IPS DF 4.7 (cell line): Measurements from ENCODE around the gene TMEM255A.
"Not testable (repeated sequence)": the region's sequence is repeated elsewhere in the genome, so short reads cannot be mapped to it uniquely, and the experiment has no call there.

Experiments
- DNase-seq: peaks from one replicate; pipeline ENCODE4 v3.0.0-alpha.2; 2013; ENCODE audit warnings: low spot score; ENCODE audit errors: extremely low read depth

The TMEM255A gene

DNA sequence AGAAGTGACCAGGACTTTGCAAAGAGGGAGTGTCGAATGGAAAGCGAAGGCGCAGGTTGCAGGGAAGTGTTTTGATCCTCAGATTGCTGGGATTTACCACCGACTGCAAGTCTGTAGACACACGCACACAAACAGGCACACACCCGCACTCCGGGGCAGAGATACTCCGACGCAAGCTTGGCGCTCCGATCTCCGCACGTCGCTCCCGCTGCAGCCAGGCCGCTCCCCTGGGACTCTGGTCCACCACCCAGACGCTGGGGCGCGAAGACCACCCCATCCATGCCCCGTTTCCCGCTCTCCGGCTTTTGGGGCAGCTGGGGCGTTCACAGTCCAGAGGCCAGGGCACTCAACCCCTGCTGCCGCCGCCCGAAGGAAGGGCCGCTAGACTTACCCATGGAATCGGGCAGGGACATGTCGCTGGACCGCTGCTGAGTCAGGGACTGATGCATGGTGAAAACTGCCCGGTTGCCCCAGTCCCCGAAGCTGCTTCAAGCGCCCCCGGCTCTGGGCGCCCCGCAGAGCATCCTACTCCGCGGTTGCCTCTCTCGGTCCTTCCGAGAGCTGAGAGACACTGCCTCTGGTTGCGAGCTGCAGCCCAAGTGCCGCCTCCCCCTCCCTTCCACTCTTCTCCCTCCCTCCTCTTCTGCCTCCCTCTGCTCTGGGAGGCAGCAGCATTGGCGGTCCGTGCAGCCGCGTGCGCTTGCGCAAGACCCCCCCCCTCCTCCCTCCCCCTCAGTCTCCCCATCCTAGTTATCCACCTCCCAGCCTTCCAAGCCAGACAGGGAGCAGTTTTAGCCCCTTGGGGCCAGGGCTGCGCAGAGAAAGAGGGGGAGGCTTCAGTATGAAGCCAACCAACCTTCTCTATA, at the start of gene TMEM255A:
Gene TMEM255A (minus strand): TSS at position 601 of the 866 bp plus-strand sequence. CDS start 152 bp downstream, at position 449.
- no peak for DNase-seq

DNA sequence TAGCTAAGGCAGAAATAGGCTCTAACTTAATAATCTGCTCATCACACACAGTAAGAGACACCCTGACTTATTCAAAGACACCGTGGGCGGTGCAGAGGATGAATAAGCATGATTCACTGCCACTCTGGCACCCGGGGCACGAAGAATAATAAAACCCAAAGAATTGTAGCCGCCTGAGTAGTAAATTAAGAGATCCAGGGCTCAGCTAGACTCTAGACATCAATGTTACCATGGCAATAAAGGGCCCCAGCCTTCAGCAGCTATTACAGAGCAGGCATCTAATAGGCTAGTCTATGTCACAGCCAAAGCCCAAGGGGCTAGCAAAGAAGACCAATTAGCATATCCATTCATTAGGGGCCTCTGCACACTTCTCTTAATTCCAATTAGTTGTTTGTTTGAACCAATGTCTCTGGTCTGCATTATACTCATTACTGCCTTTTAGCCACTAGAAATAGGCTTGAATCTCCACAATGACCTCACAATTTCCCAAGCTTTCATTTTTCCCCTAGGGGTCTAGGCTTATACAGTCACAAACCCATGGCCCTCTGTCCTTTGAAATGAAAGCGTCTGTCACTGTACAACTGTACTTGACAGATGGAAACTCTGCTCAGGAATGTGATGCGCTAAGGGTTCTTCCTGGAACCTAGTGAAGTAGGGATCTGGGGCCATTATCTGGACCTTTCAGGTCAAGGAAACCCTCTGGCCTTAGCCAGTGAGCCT, 47.6 kb upstream of the TMEM255A start:
- DNase-seq, result no peak

DNA sequence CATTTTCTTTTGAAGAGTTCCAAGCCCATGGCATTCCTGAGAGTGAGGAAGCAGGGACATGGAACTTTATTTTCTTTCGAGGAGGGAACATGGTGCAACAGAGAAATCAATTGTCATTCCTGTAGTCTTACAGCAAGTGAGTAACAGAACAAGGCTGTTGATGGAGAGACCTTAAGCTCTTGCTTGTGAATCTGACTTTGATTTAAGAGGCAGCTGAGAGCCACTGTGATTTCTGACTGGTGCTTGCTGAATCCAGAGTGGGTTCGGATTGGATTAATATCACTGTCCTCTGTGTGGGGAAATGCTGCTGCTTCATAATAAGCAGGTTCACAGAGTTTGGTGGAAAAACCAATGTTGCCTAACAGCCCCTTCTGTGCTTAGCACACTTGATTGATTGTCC, 45.9 kb upstream of the TMEM255A start:
- DNase-seq, result no peak

DNA sequence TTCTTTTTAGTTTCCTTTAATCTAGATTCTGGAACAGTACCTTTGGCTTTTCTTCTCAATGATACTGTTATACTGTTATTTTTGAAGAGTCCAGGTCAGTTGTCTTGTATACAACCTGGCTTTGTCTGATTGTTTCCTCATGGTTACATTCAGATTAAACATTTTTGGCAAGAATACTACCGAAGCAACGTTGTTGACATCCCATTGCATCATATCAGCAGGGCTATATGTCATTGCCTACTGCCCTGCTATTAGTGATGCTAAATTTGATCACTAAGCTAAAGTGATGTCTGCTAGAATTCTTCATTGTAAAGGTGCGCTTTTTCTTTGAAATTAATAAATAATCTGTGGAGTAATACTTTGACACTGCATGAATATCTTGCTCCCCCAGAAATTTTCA, 44.8 kb upstream of the TMEM255A start:
- no peak for DNase-seq

DNA sequence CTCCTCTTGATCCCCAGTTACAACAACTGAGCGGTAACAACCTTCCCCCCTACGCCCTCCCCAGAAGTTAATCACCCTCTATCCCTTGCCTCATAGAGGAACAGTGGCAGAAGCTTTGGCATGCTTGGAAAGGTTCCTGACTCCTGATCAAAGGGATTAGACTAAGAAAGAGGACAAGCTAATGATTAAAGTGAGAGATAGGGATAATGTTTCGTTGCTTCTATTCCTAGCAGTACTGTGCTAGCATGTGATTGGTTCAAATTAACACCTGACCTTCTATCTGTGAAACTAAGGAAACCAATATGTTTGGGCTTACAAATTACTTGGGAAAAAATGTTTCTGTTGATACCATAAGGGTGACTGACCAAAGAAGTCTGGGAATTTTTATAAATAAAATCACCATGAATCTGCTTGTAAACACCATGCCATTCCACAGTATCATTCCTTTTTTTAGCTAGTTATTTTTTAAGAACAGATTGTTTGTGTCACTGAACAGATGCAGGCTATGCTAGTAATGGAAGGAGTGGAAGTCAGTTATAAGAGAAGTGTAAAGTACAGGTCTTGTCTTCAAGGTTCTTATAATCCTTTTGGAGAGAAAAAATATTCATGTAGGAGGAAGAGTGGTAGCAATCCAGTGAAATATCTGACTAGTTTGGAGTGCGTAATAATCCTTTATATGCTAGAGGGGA, 39.3 kb upstream of the TMEM255A start:
- DNase-seq, result no peak

DNA sequence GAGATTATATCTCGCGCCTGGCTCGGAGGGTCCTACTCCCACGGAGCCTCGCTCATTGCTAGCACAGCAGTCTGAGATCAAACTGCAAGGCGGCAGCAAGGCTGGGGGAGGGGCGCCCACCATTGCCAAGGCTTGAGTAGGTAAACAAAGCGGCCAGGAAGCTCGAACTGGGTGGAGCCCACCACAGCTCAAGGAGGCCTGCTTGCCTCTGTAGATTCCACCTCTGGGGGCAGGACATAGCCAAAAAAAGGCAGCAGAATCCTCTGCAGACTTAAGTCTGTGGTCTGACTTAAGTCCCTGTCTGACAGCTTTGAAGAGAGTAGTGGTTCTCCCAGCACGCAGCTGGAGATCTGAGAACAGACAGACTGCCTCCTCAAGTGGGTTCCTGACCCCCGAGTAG, 33.3 kb upstream of the TMEM255A start:
- not testable (repeated sequence) for DNase-seq

DNA sequence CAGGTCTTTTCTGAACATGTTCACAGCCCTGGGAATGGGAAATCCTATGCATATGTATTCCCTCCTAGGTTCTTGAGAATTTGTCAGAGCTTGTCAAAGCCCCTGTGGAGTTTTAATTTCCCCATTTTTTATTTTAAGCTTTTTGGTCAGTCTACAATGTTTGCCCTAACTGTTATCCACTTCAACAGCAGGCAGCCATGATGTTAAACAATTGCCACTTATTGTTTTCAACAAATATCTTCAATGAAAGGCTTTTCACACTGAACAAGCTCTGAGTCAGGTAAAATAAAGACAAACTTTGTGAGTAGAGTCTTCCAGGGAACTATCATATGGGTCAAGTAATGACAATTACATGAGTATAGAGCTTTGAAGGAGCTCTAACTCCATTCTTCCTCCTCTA, 25.6 kb upstream of the TMEM255A start:
- no peak for DNase-seq

DNA sequence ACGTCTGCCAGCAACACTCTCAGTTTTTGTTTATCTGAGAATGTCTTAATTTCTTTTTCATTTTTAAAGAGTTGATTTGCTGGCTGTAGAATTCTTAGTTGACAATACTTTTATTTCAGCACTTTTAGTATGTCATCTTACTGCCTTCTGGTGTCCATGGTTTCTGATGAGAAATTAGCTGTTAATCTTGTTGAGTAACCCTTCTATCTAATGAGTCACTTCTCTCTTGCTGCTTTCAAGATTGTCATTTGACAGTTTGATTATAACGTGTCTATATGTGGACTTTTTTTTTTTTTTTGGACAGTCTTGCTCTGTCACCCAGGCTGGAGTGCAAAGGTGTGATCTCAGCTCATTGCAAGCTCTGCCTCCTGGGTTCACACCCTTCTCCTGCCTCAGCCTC, 24.0 kb upstream of the TMEM255A start:
- DNase-seq, result no peak

DNA sequence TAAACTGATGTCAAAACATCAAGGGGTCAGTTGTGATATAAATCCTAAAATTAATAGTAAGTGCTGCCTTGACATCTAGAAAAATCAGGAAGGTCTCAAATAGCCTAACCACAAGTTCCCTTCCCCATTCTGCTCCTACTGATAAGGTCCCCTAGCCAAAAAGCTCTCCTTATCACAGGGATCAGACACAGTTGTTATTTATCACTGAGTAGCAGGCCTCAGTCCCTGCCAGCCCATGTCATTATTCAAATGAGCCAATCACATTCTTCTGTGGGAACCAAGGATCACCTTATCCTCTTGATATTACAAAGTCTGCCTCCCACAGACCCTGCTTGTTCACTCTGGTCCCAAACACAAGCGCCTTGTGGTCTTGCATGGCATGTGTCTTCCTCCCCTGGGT, 23.3 kb upstream of the TMEM255A start:
- DNase-seq, result no peak

DNA sequence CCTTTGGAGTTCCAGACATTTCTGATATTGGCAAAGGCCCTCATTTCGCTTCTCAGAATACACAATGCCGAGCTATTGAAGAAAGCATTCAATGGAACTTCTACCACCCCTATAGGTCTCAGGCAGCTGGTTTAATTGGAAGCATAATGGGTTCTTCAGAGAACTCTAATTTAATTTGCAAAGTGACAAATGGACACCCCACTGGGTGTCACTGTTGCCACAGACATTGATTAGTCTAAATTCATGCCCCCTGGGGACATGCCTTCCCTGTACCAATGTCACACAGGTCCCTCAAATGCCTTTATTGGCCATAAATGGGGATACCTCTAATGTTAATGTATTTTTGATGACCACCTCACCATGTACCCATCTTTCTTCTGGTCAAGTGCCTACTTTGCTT, 22.9 kb upstream of the TMEM255A start:
- no peak for DNase-seq

DNA sequence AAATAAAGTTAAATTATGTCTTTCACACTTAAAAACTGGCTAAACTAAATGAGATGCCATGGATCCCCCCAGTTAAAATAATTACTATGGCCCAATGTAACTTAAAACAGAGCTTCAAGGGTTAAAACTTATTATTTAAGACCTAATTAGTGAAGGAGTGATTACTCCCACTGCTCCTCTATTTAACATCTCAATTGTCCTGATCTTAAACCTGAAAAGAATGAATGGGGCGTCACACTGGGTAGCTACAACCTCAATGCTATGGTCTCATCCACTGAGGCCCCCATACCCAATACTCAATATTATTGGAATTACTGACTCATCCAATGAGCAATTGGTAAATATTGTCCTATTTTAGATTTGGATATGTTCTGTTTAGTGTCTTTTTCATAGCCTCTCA, 21.1 kb upstream of the TMEM255A start:
- no peak for DNase-seq

DNA sequence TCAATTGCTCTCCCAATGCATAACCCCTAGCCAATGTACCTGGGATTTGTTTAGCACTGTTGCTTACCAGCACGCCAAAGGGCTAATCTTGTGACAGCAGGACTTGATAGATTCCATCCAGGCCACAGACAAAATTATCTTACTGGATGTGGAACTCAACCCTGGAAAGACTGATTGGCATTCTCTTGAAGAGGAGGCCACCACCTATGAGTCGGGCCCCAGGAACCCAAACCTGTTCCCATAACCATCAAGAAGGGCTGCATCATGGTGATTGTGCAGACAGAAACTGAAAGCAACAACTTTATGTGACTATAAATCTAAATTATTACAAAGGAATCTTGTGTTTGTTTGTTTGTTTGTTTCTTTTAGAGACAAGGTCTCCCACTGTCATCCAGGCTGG, 19.9 kb upstream of the TMEM255A start:
- DNase-seq, result no peak

DNA sequence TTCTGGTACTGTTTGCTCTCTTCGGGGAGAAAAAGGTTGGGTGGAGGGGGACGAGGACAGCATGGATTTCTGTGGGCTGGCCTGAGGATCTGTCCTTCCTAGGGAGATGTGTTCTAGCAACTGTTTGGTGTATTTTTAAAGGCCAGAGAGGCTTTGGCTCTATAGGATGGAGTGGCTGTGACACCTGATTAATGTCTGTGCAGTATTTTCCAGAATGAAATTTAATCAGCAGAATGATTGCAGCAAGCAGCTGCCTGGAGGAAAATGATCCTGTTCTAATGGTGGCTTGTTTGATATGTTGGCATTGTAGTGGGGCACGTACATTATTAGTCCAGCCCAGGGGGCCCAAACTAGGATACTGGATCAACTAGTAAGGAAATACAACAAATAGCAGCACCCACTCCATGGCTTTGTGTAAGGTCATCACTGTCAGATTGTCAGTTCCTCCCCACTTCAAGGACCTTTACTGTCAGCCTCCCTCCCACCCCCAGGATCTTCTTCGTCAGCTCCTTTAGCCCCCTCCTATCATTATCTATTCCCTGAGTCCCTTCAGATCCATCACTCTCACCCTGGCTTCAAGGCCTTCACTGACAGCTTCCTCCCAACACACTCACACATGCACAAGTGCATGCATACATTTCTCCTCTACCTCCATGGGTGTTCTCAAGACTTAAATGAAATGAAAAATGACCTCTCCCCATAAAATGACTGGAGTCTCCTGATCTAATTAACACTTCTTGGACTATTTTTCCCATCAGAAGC, 10.4 kb upstream of the TMEM255A start:
- no peak for DNase-seq

DNA sequence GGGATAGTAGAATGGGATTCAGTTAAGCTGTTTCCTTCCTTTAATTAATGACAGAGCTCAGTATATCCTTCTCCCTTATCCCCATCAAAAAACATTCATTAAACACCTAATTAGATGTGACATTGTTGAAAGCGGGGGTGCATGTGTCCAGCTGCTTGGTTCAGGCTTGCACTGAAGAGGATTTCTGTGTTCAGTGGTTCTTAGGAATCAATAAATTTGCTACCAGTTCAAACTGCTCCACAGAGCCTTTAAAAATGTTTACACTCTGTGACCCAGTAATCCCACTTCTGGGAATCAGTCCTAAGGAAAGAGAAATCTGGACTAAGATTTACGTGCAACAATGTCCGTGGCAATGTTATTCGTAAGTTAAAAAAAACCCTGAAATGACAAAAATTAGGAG, 7.2 kb upstream of the TMEM255A start:
- no peak for DNase-seq

DNA sequence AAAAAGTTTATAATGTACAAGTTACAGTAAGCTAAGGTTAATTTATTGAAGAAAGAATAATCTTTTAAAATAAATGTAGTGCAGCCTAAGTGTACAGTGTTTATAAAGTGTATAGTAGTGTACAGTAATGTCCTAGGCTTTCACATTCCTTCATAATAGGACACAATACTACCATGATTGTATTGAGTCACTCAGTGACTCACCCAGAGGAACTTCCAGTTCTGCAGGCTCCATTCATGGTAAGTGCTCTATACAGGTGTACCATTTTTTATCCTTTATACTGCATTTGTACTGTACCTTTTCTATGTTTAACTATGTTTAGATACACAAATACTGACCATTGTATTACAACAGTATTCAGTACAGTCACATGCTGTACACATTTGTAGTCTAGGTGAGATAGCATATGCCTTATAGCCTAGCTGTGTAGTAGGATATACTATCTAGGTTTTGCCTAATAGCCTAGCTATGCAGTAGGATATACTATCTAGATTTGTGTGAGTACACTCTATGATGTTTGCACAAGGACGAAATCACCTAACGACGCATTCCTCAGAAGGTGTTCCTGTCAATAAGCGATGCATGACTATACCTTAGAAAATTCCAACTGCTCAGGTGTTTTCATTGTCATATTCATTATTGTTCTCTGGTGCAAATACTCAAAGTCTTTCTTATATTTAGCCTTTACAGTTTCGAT, 5.5 kb upstream of the TMEM255A start:
- no peak for DNase-seq

DNA sequence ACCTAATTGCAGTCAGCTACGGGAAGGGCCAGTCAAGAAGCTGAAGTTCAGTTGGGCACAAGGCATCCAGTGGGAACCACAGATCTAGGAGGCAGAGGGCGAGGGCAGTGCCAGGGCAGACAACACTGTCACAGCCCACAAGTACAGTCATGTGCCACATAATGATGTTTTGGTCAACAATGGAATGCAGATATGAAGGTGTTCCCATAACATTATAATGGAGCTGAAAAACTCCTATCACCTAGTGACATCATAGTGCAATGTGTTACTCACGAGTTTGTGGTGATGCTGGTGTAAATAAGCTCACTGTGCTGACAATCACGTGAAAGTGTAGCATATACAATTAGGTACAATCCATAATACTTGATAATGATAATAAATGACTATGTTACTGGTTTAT, 4.5 kb upstream of the TMEM255A start:
- DNase-seq, result no peak

DNA sequence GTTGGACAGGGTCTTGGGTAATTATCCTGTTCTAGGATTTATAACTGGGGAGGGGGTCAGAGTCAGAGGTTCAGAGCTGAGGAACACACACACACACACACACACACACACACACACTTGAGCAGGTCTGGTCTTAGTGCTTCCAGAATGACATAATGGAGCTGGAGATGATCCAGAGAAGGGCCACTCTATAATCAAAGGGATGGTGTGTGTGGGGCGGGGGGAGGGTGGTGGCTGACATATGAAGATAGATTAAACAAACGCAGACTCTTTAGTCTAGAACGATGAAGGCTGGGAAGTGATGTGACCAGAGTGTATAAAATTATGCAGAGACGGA, 434 bp upstream of the TMEM255A start:
- DNase-seq, result no peak

DNA sequence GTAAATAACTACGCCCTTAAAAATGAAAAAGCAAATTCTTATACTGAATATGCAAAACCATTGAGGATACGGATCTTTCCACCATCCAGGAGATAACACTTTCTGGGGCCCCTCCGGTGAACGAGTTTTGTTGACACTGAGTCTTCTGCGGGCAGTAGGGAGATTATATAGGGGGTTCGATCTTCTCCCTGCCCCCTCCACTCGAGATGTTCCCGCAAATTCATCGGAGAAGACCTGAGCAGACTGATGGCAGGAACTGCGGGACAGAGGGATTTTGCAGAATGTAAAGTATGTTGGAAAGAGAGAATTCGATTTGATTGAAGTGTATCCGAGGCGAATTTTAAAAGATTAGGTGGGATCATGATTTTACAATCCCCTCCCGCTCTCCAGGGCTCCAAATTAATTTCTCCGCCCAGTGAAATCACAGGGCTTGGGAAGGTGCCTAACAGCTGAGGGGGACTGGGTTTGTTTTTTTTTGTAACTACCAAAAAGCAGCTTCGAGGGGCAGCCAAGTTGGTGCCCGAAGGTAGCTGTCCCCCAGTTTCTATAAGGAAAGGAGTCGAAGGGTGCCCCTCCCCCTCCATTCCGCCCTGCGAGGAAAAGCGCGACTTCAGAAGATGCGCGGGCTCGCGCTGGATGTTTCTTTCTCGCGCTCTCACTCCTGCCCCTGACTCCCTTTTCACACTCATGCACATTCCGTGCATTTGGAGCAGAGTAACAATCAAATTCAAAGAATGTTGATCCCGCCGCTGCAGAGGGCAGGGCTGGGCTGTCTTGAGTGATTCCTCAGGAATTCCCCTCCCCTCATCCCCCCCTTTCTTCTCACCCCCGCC, 1.2 kb downstream of the TMEM255A start:
- DNase-seq, result no peak

DNA sequence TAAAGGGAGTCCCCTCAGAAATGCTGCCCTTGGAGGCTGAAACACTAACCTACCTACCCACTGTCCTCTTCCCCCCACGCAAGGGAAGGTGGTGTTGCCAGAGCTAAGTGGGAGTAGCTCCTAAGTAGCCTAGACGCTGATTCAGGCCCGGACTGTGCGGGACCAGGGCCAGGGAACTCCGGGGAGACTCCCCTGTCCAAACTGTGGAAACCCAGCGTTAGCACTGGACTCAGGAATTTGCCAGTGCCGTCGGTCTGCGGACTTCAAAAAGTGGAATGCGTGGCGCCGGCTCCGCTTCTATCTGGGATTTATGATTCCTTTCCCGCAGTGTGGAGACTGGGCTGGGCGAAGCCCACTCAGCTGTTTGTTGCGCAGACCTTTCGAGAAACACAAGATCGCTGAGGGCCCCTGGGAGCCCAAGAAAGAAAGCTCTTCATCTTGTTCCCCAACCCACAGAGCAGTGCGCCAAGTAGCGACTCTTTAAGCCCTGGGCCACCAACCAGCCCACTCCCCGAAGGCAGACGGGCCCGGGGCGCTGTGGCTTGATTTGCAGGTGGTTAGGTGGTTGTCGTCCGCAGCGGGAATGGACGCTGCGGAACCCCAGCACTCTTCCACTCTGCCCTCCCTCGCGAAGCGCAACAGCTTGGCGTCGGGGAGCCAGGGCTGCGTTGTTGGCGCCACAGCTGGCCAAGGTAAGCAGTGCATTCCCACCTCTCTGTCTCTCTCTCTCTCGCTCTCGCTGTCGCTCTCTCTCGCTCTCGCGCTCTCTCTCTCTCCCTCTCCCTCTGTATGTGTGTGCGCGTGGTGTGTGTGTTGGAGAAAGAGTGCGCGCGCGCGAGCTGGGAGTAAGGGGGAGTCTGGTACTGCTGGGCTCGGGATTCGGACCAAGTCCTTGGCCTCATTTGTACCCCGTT, 2.0 kb downstream of the TMEM255A start:
- no peak for DNase-seq
